Sigmoid colon (tissue), 4 donors: Measurements from ENCODE around the gene UGT1A10.

Source experiments
- CTCF ChIP-seq, 4 experiments: fragments of 450-650 bp in 3 of 4; fragments of 200-600 bp in 1 of 4; IDR thresholded peaks; one replicate each; pipeline ENCODE4 v1.5.1; 2016 to 2019; ENCODE audit warnings: antibody characterized with exemption in 4 of 4, mild to moderate bottlenecking in 3 of 4, moderate library complexity in 2 of 4
- POLR2A ChIP-seq, 2 donors: fragments of 450-650 bp; IDR thresholded peaks; one replicate each; pipeline ENCODE4 v1.6.1; 2016; ENCODE audit warnings: antibody characterized with exemption in 2 of 2, mild to moderate bottlenecking in 2 of 2, moderate library complexity in 2 of 2
- POLR2AphosphoS5 ChIP-seq, 4 donors: sonication (generic); formaldehyde crosslinking; IDR thresholded peaks; one replicate each; pipeline ENCODE4 v1.6.1; 2017; ENCODE audit warnings: antibody characterized with exemption in 4 of 4

- TF ChIP-seq POLR2A (IDR thresholded peaks at IDR 0.05) = no peak
- no peak for TF ChIP-seq CTCF (IDR thresholded peaks at IDR 0.05)
- TF ChIP-seq POLR2AphosphoS5 (IDR thresholded peaks at IDR 0.05) = no peak
These were observed 136.3 kb downstream of the UGT1A10 start for GRCh38 chr2:233772583-233772982.
